ENCODE measurements around the gene RPTOR.

RPTOR gene

DNA sequence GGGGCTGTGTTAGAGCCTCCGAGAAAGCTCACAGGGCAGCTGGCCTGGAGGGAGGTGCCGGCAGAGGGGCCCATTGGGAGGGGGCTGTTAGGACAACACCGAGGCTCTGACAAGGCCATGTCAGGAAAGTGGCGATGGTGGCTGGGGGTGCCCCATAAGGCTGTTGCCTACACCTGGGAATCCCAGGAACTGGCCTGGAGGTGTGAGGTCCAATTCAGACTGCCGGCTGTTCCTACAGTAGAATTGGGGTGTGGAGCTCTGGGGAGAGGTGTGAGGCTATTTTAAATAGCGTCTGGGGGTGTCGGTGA lies 292.0 kb downstream of the RPTOR start:
- H3K4me2 ChIP-seq (ENCODE audit: insufficient read depth, low read length), result no peak overlapping the region
- H3K4me3 ChIP-seq (ENCODE audit: low read depth in 1 of 2, low read length in 2 of 2), result no peak overlapping the region
- no peaks in the 10 kb centered on the region for H4K20me1 ChIP-seq (ENCODE audit: insufficient read depth, low read length)
- no peak overlapping the region for H2AFZ ChIP-seq (ENCODE audit: low read depth, low read length)
- H3K27me3 ChIP-seq (ENCODE audit: insufficient read depth, low read length, poor library complexity), result no peaks in the 10 kb centered on the region
- H3K36me3 ChIP-seq (ENCODE audit: insufficient read depth, low read length), result peaks cover 46% of the 10 kb centered on the region
- no peak overlapping the region for H3K9ac ChIP-seq (ENCODE audit: low read depth, low read length)
- H3K9me3 ChIP-seq (ENCODE audit: insufficient read depth, low read length, severe bottlenecking), result no peaks in the 10 kb centered on the region
- ATAC-seq (ENCODE audit: insufficient read depth, low read depth) (no peak), DNase-seq (no peak)
- peaks cover 7% of the 10 kb centered on the region; the same call in 1 of the 2 replicates for H3K79me2 ChIP-seq (ENCODE audit: insufficient read depth, low read length)
- peaks cover 27% of the 10 kb centered on the region for H3K4me1 ChIP-seq (ENCODE audit: insufficient read depth, low read length)
- peak overlapping the region; percentile 25; the same call in 1 of the 2 replicates for H3K27ac ChIP-seq (ENCODE audit: low read length)
- no peak for TF ChIP-seq EZH2 (IDR thresholded peaks at IDR 0.05; ENCODE audit: borderline replicate concordance, low read depth, low read length, severe bottlenecking)
- TF ChIP-seq, protein P1, sequence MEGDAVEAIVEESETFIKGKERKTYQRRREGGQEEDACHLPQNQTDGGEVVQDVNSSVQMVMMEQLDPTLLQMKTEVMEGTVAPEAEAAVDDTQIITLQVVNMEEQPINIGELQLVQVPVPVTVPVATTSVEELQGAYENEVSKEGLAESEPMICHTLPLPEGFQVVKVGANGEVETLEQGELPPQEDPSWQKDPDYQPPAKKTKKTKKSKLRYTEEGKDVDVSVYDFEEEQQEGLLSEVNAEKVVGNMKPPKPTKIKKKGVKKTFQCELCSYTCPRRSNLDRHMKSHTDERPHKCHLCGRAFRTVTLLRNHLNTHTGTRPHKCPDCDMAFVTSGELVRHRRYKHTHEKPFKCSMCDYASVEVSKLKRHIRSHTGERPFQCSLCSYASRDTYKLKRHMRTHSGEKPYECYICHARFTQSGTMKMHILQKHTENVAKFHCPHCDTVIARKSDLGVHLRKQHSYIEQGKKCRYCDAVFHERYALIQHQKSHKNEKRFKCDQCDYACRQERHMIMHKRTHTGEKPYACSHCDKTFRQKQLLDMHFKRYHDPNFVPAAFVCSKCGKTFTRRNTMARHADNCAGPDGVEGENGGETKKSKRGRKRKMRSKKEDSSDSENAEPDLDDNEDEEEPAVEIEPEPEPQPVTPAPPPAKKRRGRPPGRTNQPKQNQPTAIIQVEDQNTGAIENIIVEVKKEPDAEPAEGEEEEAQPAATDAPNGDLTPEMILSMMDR (IDR thresholded peaks at IDR 0.05; ENCODE audit: borderline replicate concordance, extremely low read depth, low read length, poor library complexity, severe bottlenecking), result no peak

DNA sequence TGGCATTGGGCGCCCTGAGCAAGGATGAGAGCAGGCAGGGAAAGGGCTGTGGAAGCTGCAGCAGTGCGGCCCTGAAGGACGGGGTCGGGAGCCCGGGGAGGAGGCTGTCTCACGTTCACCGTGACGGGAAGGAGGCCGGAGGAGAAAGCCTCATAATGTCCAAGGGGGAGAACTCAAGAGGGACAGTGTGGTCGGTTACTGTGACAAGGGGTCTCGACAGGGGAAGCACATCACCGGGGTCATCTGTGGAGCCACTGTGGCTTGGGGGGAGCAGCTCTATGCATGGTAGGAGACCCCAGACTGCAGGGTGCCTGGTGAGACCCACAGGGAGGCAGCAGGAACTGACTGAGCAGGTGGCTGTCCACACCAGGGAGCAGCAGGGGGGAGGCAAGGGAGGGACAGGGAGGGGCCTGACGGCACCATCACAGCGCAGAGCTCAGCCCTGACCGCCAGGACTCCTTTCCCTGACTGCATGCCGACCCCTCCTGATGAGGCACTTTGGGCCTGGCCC lies 292.4 kb downstream of the RPTOR start:
- H3K27me3 ChIP-seq (ENCODE audit: insufficient read depth, low read length, poor library complexity), result no peaks in the 10 kb centered on the region
- no peak overlapping the region for H3K4me2 ChIP-seq (ENCODE audit: insufficient read depth, low read length)
- peak overlapping the region; percentile 11; the same call in 1 of the 2 replicates for H3K27ac ChIP-seq (ENCODE audit: low read length)
- H3K36me3 ChIP-seq (ENCODE audit: insufficient read depth, low read length), result peaks cover 43% of the 10 kb centered on the region
- H3K79me2 ChIP-seq (ENCODE audit: insufficient read depth, low read length), result 0 out of 2 replicates have a peak, but pooled peaks cover 4% of the 10 kb centered on the region
- no peaks in the 10 kb centered on the region for H4K20me1 ChIP-seq (ENCODE audit: insufficient read depth, low read length)
- ATAC-seq (ENCODE audit: insufficient read depth, low read depth) (no peak), DNase-seq (no peak)
- no peak overlapping the region for H3K4me3 ChIP-seq (ENCODE audit: low read depth in 1 of 2, low read length in 2 of 2)
- H3K4me1 ChIP-seq (ENCODE audit: insufficient read depth, low read length), result peaks cover 23% of the 10 kb centered on the region
- H3K9ac ChIP-seq (ENCODE audit: low read depth, low read length), result no peak overlapping the region
- H2AFZ ChIP-seq (ENCODE audit: low read depth, low read length), result no peak overlapping the region
- TF ChIP-seq, protein P1 (IDR thresholded peaks at IDR 0.05; ENCODE audit: borderline replicate concordance, extremely low read depth, low read length, poor library complexity, severe bottlenecking), result no peak
- no peak for TF ChIP-seq EZH2 (IDR thresholded peaks at IDR 0.05; ENCODE audit: borderline replicate concordance, low read depth, low read length, severe bottlenecking)
- no peaks in the 10 kb centered on the region for H3K9me3 ChIP-seq (ENCODE audit: insufficient read depth, low read length, severe bottlenecking)

DNA sequence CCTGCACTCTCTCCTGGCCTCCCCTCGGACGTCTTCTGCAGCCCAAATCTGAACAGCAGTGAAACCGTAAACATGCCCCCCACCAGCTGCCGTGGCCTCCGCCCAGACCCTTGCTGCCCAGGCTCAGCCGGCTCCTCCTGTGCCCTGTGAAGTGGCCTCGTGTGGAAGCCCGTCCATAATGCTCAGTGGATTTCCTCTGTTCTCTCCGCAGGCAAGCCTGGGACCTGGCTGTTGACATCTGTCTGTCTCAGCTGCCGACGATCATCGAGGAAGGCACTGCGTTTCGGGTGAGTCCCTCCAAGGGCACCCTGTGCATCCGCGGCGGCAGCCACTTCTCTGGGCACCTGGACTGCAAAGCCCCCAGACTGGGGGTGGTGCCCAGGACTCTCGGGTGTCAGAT lies 293.1 kb downstream of the RPTOR start:
- Histone ChIP-seq H3K9me3 (ENCODE audit: insufficient read depth, low read length, severe bottlenecking) (no peaks in the 10 kb centered on the region), H3K27ac (ENCODE audit: low read length) (no peak overlapping the region), H3K9ac (ENCODE audit: low read depth, low read length) (no peak overlapping the region), H3K36me3 (ENCODE audit: insufficient read depth, low read length) (peaks cover 48% of the 10 kb centered on the region), H4K20me1 (ENCODE audit: insufficient read depth, low read length) (no peaks in the 10 kb centered on the region), H3K4me1 (ENCODE audit: insufficient read depth, low read length) (peaks cover 16% of the 10 kb centered on the region), H3K27me3 (ENCODE audit: insufficient read depth, low read length, poor library complexity) (no peaks in the 10 kb centered on the region), H3K4me2 (ENCODE audit: insufficient read depth, low read length) (no peak overlapping the region), H3K4me3 (ENCODE audit: low read depth in 1 of 2, low read length in 2 of 2) (no peak overlapping the region), H2AFZ (ENCODE audit: low read depth, low read length) (no peak overlapping the region), H3K79me2 (ENCODE audit: insufficient read depth, low read length) (0 out of 2 replicates have a peak, but pooled peaks cover 4% of the 10 kb centered on the region)
- DNase-seq, result no peak
- TF ChIP-seq, protein P1 (IDR thresholded peaks at IDR 0.05; ENCODE audit: borderline replicate concordance, extremely low read depth, low read length, poor library complexity, severe bottlenecking), result no peak
- TF ChIP-seq EZH2 (IDR thresholded peaks at IDR 0.05; ENCODE audit: borderline replicate concordance, low read depth, low read length, severe bottlenecking), result no peak
- ATAC-seq (ENCODE audit: insufficient read depth, low read depth), result no peak
